ENCODE data around the gene NETO2. TPM values are rescaled to one million over a fixed set of nuclear protein-coding genes. Genes with fewer than 3 reads are reported as not detected.

NETO2 gene
- total RNA-seq, 1 experiment from 2014 or later = 40.6 TPM

DNA sequence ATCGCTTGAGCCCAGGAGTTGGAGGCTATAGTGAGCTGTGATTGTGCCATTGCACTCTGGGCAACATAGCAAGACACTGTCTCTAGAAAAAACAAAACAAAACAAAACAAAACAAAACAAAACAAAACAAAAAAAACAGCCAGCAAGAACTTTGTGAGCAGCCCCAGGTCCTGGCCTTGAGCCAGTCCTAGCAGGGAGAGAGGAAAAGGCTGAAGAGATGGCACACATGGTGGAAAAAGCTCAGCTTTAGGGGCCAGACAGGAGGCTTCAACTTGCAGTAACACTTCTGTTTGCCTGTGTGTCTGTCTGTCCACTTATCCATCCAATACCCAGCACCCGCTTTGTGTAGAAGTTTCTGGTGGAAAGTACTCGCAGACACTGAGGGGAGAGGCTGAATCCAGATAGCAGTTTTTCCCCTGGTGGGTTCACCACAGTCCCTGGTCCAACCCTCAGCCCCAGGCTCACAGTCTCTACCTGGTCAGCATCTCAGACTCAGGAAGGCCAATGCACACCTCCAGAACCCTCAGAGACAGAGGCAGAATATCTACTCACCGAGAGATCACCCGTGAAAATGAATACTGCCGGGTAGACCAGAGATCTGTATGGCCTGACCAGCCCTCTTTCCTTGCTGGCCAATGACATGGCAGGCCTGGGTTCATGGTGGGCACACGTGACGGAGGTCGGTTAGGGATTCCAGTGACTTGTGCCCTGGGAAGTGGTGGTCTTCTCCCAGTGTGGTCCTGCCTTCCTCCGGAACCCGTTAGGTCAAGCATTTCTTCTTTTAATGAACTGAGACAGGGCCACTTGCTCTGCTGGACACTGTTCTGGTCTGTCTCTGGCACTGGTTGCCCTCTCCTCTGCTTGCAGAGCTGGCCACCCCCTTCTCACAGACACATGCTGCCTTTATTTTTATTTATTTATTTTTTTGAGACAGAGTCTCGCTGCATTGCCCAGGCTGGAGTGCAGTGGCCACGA, 90.8 kb downstream of the NETO2 start:
- no peaks in the 10 kb centered on the region for H3K9me3 ChIP-seq (ENCODE audit: low read length)
- H3K36me3 ChIP-seq (ENCODE audit: low read depth, low read length) = no peaks in the 10 kb centered on the region
- ATAC-seq (no peak), DNase-seq (no peak)
- no peak overlapping the region for H2AFZ ChIP-seq (ENCODE audit: low read length)
- H4K20me1 ChIP-seq (ENCODE audit: low read length) = no peaks in the 10 kb centered on the region
- no peaks in the 10 kb centered on the region for H3K4me1 ChIP-seq (ENCODE audit: insufficient read depth, low read length)
- no peaks in the 10 kb centered on the region for H3K79me2 ChIP-seq (ENCODE audit: low read length)
- H3K4me2 ChIP-seq (ENCODE audit: low read length) = no peak overlapping the region
- no peaks in the 10 kb centered on the region for H3K9me2 ChIP-seq (replicated peaks; ENCODE audit: low read length)
- POLR2A ChIA-PET (ENCODE audit: unreplicated experiment) = no interaction called here
- H3F3A ChIP-seq (ENCODE audit: low read length, unreplicated experiment) = no peaks in the 10 kb centered on the region
- no TSS peak for BruUV-seq (replicated peaks)
- TF ChIP-seq, protein P1, sequence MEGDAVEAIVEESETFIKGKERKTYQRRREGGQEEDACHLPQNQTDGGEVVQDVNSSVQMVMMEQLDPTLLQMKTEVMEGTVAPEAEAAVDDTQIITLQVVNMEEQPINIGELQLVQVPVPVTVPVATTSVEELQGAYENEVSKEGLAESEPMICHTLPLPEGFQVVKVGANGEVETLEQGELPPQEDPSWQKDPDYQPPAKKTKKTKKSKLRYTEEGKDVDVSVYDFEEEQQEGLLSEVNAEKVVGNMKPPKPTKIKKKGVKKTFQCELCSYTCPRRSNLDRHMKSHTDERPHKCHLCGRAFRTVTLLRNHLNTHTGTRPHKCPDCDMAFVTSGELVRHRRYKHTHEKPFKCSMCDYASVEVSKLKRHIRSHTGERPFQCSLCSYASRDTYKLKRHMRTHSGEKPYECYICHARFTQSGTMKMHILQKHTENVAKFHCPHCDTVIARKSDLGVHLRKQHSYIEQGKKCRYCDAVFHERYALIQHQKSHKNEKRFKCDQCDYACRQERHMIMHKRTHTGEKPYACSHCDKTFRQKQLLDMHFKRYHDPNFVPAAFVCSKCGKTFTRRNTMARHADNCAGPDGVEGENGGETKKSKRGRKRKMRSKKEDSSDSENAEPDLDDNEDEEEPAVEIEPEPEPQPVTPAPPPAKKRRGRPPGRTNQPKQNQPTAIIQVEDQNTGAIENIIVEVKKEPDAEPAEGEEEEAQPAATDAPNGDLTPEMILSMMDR (conservative IDR thresholded peaks at IDR 0.05; ENCODE audit: low read depth, low read length) = no peak
- TF ChIP-seq EZH2 (IDR thresholded peaks at IDR 0.05; ENCODE audit: low read length, unreplicated experiment) (no peak), EZH2phosphoT487 (IDR thresholded peaks at IDR 0.05; ENCODE audit: borderline replicate concordance, low read length) (no peak)
- no peaks in the 10 kb centered on the region for H3K27me3 ChIP-seq (ENCODE audit: low read length)
- H3K4me3 ChIP-seq (ENCODE audit: low read length) = no peak overlapping the region
- CTCF ChIA-PET = no interaction called here
- intact Hi-C loops (cut with micrococcal nuclease) = no loop called here
- H3K27ac ChIP-seq (ENCODE audit: low read length) = no peak overlapping the region
- H3K9ac ChIP-seq (ENCODE audit: low read length) = no peak overlapping the region

DNA sequence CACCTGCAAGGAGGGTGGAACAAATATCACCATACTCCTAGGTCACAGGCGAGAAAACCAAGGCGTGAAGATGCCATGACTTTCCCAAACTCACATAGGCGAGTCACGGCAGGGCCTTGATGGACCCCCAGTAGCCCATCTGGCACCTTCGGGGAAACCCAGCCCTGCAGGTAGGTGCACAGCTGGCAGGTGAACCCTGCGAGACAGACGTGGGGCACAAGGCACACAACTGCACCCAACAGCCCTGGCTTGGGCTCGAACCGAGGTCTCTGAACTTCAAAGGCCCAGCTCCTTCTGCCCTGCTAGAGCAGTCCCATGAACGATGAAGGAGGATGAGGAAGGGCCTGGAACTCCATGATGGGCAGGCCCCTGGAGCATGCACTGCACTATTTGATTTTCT, 92.7 kb downstream of the NETO2 start:
- H2AFZ ChIP-seq (ENCODE audit: low read length) = no peak overlapping the region
- H3K9ac ChIP-seq (ENCODE audit: low read length) = no peak overlapping the region
- ATAC-seq (no peak), DNase-seq (no peak)
- H3K4me1 ChIP-seq (ENCODE audit: insufficient read depth, low read length) = no peaks in the 10 kb centered on the region
- H3F3A ChIP-seq (ENCODE audit: low read length, unreplicated experiment) = no peaks in the 10 kb centered on the region
- no peaks in the 10 kb centered on the region for H3K79me2 ChIP-seq (ENCODE audit: low read length)
- no peaks in the 10 kb centered on the region for H3K9me3 ChIP-seq (ENCODE audit: low read length)
- H4K20me1 ChIP-seq (ENCODE audit: low read length) = no peaks in the 10 kb centered on the region
- TF ChIP-seq, protein P1 (conservative IDR thresholded peaks at IDR 0.05; ENCODE audit: low read depth, low read length) = no peak
- no peak for TF ChIP-seq EZH2 (IDR thresholded peaks at IDR 0.05; ENCODE audit: low read length, unreplicated experiment)
- TF ChIP-seq EZH2phosphoT487 (IDR thresholded peaks at IDR 0.05; ENCODE audit: borderline replicate concordance, low read length) = no peak
- ChIA-PET CTCF (no interaction called here), POLR2A (ENCODE audit: unreplicated experiment) (no interaction called here)
- no peaks in the 10 kb centered on the region for H3K27me3 ChIP-seq (ENCODE audit: low read length)
- no peaks in the 10 kb centered on the region for H3K36me3 ChIP-seq (ENCODE audit: low read depth, low read length)
- H3K4me2 ChIP-seq (ENCODE audit: low read length) = no peak overlapping the region
- no peak overlapping the region for H3K4me3 ChIP-seq (ENCODE audit: low read length)
- no TSS peak for BruUV-seq (replicated peaks)
- H3K9me2 ChIP-seq (replicated peaks; ENCODE audit: low read length) = no peaks in the 10 kb centered on the region
- intact Hi-C loops (cut with micrococcal nuclease) = no loop called here
- H3K27ac ChIP-seq (ENCODE audit: low read length) = no peak overlapping the region
